ENCODE measurements around the gene KISS1R. TPM values are rescaled to one million over a fixed set of nuclear protein-coding genes. Genes with fewer than 3 reads are reported as not detected.
A peak's percentile ranks its signal among the peaks of the same experiment; 100 is the strongest.

Gene KISS1R
- total and polyA plus RNA-seq, 2 donors from 2014 or later = 0.69 TPM; not detected in 1

GRCh38 chr19:925087-925525 lies 8.0 kb downstream of the KISS1R start:
- intact Hi-C loops (cut with DNase I) = loop anchor here (5.0 kb wide), 1 partner anchor 57 kb away; the partner anchor contains the start of gene WDR18
- FAIRE-seq = no peak
- H3K9ac ChIP-seq (ENCODE audit: low read length in 3 of 3) = peak overlapping the region in 2 of 3 donors; percentile 54 to 55

DNA sequence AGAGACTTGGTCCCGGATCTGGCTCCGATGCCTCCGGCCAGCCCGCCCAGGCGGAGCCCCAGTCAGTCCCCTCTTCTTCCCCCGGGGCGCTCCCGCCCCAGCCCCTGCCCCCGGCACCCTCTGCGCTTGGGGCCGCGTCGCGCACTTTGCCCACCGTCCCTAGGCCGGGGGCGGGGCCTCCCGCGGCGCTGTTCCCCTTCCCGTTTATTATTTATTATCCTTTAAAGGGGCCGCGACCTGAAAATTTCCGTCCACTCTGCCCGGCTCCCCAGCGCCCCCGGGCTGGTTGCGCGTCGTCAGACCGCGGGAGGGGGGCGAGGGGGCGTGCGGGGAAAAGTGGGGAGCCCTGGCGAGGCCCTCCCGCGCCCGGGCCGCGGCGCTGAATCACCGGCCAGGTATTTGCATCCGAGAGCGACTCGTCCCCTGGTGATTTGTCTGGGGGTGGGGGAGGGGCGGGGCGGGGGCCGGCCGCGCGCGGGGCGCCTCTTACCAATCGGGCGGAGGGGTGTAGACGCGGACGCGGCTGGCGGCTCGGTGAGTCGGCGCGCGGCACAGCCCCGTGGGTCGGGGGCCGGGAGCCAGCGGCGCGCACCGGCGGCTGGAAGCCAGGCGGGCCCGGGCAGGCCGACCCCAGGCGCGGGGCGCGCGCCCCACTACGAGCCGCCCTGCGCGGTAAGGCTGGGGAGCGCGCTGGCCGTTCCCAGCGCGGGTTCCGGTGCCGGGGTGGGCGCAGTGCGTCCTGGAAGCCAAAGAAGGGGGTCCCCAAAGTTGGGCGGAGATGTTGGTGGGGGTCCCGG lies 8.6 kb downstream of the KISS1R start, which contains the start of gene ARID3A:
TSS of gene ARID3A (plus strand) at position 510 of the 797 bp plus-strand sequence. CDS start 3,494 bp downstream, outside the sequence.
- no peaks in the 10 kb centered on the region for H3K9me3 ChIP-seq (ENCODE audit: control insufficient read depth in 2 of 3, insufficient read depth in 1 of 3, low read length in 3 of 3)
- FAIRE-seq (no peak), DNase-seq (peak; percentile 90 to 95 (median 93))
- peak within 1 kb of the TSS; percentile 74 to 84 for H3K27ac ChIP-seq (ENCODE audit: low read depth in 2 of 2, low read length in 2 of 2)
- TF ChIP-seq, protein P1, sequence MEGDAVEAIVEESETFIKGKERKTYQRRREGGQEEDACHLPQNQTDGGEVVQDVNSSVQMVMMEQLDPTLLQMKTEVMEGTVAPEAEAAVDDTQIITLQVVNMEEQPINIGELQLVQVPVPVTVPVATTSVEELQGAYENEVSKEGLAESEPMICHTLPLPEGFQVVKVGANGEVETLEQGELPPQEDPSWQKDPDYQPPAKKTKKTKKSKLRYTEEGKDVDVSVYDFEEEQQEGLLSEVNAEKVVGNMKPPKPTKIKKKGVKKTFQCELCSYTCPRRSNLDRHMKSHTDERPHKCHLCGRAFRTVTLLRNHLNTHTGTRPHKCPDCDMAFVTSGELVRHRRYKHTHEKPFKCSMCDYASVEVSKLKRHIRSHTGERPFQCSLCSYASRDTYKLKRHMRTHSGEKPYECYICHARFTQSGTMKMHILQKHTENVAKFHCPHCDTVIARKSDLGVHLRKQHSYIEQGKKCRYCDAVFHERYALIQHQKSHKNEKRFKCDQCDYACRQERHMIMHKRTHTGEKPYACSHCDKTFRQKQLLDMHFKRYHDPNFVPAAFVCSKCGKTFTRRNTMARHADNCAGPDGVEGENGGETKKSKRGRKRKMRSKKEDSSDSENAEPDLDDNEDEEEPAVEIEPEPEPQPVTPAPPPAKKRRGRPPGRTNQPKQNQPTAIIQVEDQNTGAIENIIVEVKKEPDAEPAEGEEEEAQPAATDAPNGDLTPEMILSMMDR (IDR thresholded peaks at IDR 0.05; ENCODE audit: borderline replicate concordance, extremely low read depth, insufficient read depth) = peak; percentile 16
- H3K9ac ChIP-seq (ENCODE audit: low read length in 3 of 3) = peak within 1 kb of the TSS; percentile 15 to 82 (median 77)
- H3K27me3 ChIP-seq (ENCODE audit: control insufficient read depth, insufficient read depth, low read length) = peaks cover 2% of the 10 kb centered on the region
- H3K4me1 ChIP-seq (ENCODE audit: control insufficient read depth in 2 of 3, insufficient read depth in 2 of 3, low read depth in 1 of 3, low read length in 3 of 3) = peaks cover 0 to 5% (median 0%) of the 10 kb centered on the region in 3 donors
- intact Hi-C loops (cut with DNase I) = loop anchor here (5.0 kb wide), 1 partner anchor 57 kb away; the partner anchor contains the start of gene WDR18
- H3K4me3 ChIP-seq (ENCODE audit: low read length in 3 of 3) = peak within 1 kb of the TSS; percentile 41 to 78 (median 69)
- no peaks in the 10 kb centered on the region for H3K36me3 ChIP-seq (ENCODE audit: control insufficient read depth in 2 of 3, insufficient read depth in 3 of 3, low read length in 3 of 3)

More at GRCh38 chr19:925087-925525, 8.0 kb downstream of the KISS1R start:
- Histone ChIP-seq H3K4me3 (ENCODE audit: low read length in 3 of 3) (peak overlapping the region; percentile 34 to 78 (median 69)), H3K4me1 (ENCODE audit: control insufficient read depth in 2 of 3, insufficient read depth in 2 of 3, low read depth in 1 of 3, low read length in 3 of 3) (peaks cover 0 to 7% (median 0%) of the 10 kb centered on the region in 3 donors), H3K9me3 (ENCODE audit: control insufficient read depth in 2 of 3, insufficient read depth in 1 of 3, low read length in 3 of 3) (no peaks in the 10 kb centered on the region), H3K36me3 (ENCODE audit: control insufficient read depth in 2 of 3, insufficient read depth in 3 of 3, low read length in 3 of 3) (no peaks in the 10 kb centered on the region), H3K27me3 (ENCODE audit: control insufficient read depth, insufficient read depth, low read length) (peaks cover 4% of the 10 kb centered on the region), H3K27ac (ENCODE audit: low read depth in 2 of 2, low read length in 2 of 2) (peak overlapping the region; percentile 73 to 74)
- DNase-seq = peak in 1 of 5 donors; percentile 88
- TF ChIP-seq, protein P1 (IDR thresholded peaks at IDR 0.05; ENCODE audit: borderline replicate concordance, extremely low read depth, insufficient read depth) = no peak

- Histone ChIP-seq H3K9ac (ENCODE audit: low read length in 3 of 3) (peak overlapping the region; percentile 15 to 82 (median 77)), H3K4me3 (ENCODE audit: low read length in 3 of 3) (peak overlapping the region; percentile 41 to 78 (median 64)), H3K27me3 (ENCODE audit: control insufficient read depth, insufficient read depth, low read length) (no peaks in the 10 kb centered on the region), H3K9me3 (ENCODE audit: control insufficient read depth in 2 of 3, insufficient read depth in 1 of 3, low read length in 3 of 3) (no peaks in the 10 kb centered on the region), H3K27ac (ENCODE audit: low read depth in 2 of 2, low read length in 2 of 2) (peak overlapping the region; percentile 51 to 84), H3K36me3 (ENCODE audit: control insufficient read depth in 2 of 3, insufficient read depth in 3 of 3, low read length in 3 of 3) (no peaks in the 10 kb centered on the region), H3K4me1 (ENCODE audit: control insufficient read depth in 2 of 3, insufficient read depth in 2 of 3, low read depth in 1 of 3, low read length in 3 of 3) (peaks cover 0 to 5% (median 0%) of the 10 kb centered on the region in 3 donors)
- intact Hi-C loops (cut with DNase I) = loop anchor here (5.0 kb wide), 1 partner anchor 56 kb away; the partner anchor contains the start of gene WDR18
- TF ChIP-seq, protein P1 (IDR thresholded peaks at IDR 0.05; ENCODE audit: borderline replicate concordance, extremely low read depth, insufficient read depth) = no peak
- DNase-seq (peak in 1 of 5 donors; percentile 58), FAIRE-seq (no peak)
Observed at GRCh38 chr19:926323-926588, 9.1 kb downstream of the KISS1R start.
